Retina (tissue), 1 donor: ENCODE data around the gene ADARB2.

Experiments
- DNase-seq: peaks from one replicate; pipeline ENCODE4 v3.0.0-alpha.2; 2016

Gene ADARB2

GRCh38 chr10:1132584-1132983 is 604.7 kb downstream of the ADARB2 start:
- no peak for DNase-seq

DNA sequence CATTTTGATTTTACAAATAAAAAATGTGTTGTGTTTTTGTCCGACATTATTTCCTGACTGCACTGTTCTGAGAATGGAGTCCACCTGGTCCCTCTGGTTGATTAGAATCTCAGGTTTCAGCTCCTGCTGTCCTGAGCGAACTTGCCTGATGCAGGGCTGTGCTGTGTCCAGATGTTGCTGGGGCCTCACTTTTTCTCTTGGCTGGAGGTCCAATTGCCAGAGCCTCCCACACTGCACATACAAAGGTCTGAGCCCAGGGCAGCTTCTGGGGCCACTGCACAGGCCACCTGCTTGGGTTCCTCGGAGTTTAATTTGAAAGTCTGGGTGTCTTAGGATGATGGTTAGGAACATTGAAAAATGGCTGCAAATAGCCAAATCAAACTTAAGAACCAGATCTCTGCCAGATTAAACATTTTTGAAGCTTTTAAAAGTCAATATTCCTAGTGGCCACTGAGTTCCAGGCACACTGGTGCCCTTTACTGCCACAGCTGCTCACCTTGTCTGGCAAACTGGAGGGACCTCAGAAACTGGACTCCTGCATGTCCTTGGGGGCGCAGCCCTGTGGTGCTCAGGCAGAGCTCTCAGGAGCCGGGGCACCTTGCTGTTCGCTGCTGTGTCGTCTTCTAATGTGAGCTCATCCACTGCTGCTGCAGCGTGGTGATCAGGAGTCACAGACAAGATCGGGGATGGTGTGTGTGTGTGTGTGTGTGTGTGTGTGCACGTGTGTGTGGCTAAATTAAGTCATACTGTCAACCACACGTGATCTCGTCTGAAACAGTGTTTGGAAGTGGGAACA is 606.1 kb downstream of the ADARB2 start:
- DNase-seq: no peak

DNA sequence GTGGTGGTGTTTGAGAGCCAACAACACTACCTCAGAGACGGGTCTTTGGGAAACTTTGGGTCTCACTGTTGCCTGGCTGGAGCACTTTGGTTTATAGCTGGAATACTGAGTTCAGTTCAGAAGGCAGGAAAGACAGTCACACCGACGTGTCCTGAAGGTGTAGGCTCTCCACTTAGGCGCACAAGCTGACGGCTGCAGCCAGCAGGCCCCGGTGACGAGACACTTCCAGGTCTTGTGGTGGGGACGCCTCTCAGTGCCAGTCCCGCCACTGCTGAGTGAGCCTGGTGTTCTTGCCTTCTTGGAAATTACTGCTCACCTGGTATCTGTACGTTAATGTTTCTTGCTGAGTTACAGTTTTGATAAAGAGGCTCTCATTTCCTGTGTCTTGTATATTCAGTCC is 607.1 kb downstream of the ADARB2 start:
- no peak for DNase-seq

GRCh38 chr10:1128649-1129048 is 608.7 kb downstream of the ADARB2 start:
- no peak for DNase-seq

DNA sequence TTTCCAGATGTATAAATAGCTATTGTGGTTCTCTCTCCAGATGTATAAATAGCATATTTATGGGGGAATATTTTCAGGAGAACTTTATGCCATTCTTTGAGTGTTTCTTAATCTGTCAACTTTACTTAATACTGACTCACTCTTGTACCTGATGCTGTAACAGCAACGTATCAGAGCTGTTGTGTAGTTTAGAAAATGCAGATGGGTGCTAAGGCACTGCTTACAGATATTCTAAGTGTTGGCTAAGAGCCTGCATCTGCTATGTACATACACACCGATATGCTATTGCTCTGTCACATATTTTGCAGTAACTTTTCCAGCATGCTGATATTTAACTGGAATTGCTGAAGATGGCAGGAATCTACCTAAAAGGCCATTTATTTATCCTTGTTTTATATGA is 609.2 kb downstream of the ADARB2 start:
- DNase-seq: no peak

DNA sequence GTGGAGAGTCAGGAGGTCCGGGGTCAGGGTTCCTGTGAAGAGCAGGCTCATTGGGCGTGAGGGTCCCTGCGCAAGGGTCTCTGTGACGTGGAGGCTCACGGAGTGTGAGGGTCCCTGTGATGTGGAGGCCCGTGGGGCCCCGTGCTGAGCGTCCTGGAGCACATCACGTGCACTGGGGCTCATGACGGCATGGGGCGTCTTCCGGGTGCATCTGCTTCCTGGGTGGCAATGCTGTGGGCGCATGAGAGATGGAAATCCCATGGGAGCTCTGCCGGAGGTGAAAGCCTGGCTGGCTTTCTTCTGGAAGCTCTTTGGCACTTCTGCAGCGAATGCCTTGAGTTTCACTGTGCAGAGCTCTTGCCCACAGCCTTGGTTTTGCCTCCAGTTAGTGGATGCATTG is 609.7 kb downstream of the ADARB2 start:
- DNase-seq: no peak
